ENCODE measurements around the gene MAP3K2.

The MAP3K2 gene

DNA sequence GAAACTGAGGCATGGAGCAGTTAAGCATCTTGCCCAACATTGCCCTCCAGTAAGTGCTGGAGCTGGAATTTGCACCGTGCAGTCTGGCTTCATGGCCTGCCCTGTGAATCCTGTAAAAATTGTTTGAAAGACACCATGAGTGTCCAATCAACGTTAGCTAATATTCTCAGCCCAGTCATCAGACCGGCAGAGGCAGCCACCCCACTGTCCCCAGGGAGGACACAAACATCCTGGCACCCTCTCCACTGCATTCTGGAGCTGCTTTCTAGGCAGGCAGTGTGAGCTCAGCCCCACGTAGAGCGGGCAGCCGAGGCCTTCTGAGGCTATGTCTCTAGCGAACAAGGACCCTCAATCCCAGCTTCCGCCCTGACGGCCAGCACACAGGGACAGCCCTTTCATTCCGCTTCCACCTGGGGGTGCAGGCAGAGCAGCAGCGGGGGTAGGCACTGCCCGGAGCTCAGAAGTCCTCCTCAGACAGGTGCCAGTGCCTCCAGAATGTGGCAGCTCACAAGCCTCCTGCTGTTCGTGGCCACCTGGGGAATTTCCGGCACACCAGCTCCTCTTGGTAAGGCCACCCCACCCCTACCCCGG, 31.8 kb upstream of the MAP3K2 start:
- Histone ChIP-seq H3K4me1 (ENCODE audit: insufficient read depth, low read length, poor library complexity, severe bottlenecking) (peaks cover 9% of the 10 kb centered on the region), H3K9me2 (replicated peaks; ENCODE audit: low read depth, low read length) (no peaks in the 10 kb centered on the region), H4K20me1 (ENCODE audit: insufficient read depth, low read length, poor library complexity, severe bottlenecking) (no peaks in the 10 kb centered on the region), H3K27me3 (ENCODE audit: insufficient read depth, low read length, poor library complexity, severe bottlenecking) (no peaks in the 10 kb centered on the region), H3F3A (ENCODE audit: low read depth) (no peaks in the 10 kb centered on the region), H3K4me2 (ENCODE audit: low read depth, low read length, poor library complexity, severe bottlenecking) (no peak overlapping the region), H3K4me3 (ENCODE audit: low read length, poor library complexity, severe bottlenecking) (no peak overlapping the region), H3K9ac (ENCODE audit: low read depth, low read length, poor library complexity, severe bottlenecking) (no peak overlapping the region), H3K36me3 (ENCODE audit: insufficient read depth, low read length) (no peaks in the 10 kb centered on the region), H3K79me2 (ENCODE audit: insufficient read depth, low read length) (no peaks in the 10 kb centered on the region), H2AFZ (ENCODE audit: low read length) (no peak overlapping the region), H3K9me3 (ENCODE audit: insufficient read depth, low read depth, low read length) (no peaks in the 10 kb centered on the region)
- no peak for TF ChIP-seq EZH2phosphoT487 (IDR thresholded peaks at IDR 0.05; ENCODE audit: borderline replicate concordance)
- TF ChIP-seq, protein P1, sequence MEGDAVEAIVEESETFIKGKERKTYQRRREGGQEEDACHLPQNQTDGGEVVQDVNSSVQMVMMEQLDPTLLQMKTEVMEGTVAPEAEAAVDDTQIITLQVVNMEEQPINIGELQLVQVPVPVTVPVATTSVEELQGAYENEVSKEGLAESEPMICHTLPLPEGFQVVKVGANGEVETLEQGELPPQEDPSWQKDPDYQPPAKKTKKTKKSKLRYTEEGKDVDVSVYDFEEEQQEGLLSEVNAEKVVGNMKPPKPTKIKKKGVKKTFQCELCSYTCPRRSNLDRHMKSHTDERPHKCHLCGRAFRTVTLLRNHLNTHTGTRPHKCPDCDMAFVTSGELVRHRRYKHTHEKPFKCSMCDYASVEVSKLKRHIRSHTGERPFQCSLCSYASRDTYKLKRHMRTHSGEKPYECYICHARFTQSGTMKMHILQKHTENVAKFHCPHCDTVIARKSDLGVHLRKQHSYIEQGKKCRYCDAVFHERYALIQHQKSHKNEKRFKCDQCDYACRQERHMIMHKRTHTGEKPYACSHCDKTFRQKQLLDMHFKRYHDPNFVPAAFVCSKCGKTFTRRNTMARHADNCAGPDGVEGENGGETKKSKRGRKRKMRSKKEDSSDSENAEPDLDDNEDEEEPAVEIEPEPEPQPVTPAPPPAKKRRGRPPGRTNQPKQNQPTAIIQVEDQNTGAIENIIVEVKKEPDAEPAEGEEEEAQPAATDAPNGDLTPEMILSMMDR (conservative IDR thresholded peaks at IDR 0.05; ENCODE audit: low read length) = no peak

DNA sequence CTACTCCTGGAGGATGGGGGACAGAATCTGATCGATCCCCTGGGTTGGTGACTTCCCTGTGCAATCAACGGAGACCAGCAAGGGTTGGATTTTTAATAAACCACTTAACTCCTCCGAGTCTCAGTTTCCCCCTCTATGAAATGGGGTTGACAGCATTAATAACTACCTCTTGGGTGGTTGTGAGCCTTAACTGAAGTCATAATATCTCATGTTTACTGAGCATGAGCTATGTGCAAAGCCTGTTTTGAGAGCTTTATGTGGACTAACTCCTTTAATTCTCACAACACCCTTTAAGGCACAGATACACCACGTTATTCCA, 31.3 kb upstream of the MAP3K2 start:
- no peaks in the 10 kb centered on the region for H3K27me3 ChIP-seq (ENCODE audit: insufficient read depth, low read length, poor library complexity, severe bottlenecking)

DNA sequence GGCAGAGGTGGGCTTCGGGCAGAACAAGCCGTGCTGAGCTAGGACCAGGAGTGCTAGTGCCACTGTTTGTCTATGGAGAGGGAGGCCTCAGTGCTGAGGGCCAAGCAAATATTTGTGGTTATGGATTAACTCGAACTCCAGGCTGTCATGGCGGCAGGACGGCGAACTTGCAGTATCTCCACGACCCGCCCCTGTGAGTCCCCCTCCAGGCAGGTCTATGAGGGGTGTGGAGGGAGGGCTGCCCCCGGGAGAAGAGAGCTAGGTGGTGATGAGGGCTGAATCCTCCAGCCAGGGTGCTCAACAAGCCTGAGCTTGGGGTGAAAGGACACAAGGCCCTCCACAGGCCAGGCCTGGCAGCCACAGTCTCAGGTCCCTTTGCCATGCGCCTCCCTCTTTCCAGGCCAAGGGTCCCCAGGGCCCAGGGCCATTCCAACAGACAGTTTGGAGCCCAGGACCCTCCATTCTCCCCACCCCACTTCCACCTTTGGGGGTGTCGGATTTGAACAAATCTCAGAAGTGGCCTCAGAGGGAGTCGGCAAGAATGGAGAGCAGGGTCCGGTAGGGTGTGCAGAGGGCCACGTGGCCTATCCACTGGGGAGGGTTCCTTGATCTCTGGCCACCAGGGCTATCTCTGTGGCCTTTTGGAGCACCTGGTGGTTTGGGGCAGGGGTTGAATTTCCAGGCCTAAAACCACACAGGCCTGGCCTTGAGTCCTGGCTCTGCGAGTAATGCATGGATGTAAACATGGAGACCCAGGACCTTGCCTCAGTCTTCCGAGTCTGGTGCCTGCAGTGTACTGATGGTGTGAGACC, 30.7 kb upstream of the MAP3K2 start, which contains the start of gene PROC:
PROC (plus strand) TSS at position 128 of the 812 bp plus-strand sequence. CDS start 1,516 bp downstream, outside the sequence.
- no peaks in the 10 kb centered on the region for H3K79me2 ChIP-seq (ENCODE audit: insufficient read depth, low read length)
- no peaks in the 10 kb centered on the region for H3K27me3 ChIP-seq (ENCODE audit: insufficient read depth, low read length, poor library complexity, severe bottlenecking)

More for the DNA sequence above, 31.3 kb upstream of the MAP3K2 start:
- Histone ChIP-seq H3K4me3 (ENCODE audit: low read length, poor library complexity, severe bottlenecking) (no peak overlapping the region), H3K36me3 (ENCODE audit: insufficient read depth, low read length) (no peaks in the 10 kb centered on the region), H3K9me3 (ENCODE audit: insufficient read depth, low read depth, low read length) (no peaks in the 10 kb centered on the region), H3K9ac (ENCODE audit: low read depth, low read length, poor library complexity, severe bottlenecking) (no peak overlapping the region), H3K9me2 (replicated peaks; ENCODE audit: low read depth, low read length) (no peaks in the 10 kb centered on the region), H3K4me1 (ENCODE audit: insufficient read depth, low read length, poor library complexity, severe bottlenecking) (peaks cover 9% of the 10 kb centered on the region), H3F3A (ENCODE audit: low read depth) (no peaks in the 10 kb centered on the region), H4K20me1 (ENCODE audit: insufficient read depth, low read length, poor library complexity, severe bottlenecking) (no peaks in the 10 kb centered on the region), H3K4me2 (ENCODE audit: low read depth, low read length, poor library complexity, severe bottlenecking) (no peak overlapping the region), H2AFZ (ENCODE audit: low read length) (no peak overlapping the region), H3K79me2 (ENCODE audit: insufficient read depth, low read length) (no peaks in the 10 kb centered on the region)
- TF ChIP-seq, protein P1 (conservative IDR thresholded peaks at IDR 0.05; ENCODE audit: low read length) = no peak
- no peak for TF ChIP-seq EZH2phosphoT487 (IDR thresholded peaks at IDR 0.05; ENCODE audit: borderline replicate concordance)

More for the DNA sequence above, 30.7 kb upstream of the MAP3K2 start, which contains the start of gene PROC:
- no peak within 1 kb of the TSS for H3K9ac ChIP-seq (ENCODE audit: low read depth, low read length, poor library complexity, severe bottlenecking)
- TF ChIP-seq, protein P1 (conservative IDR thresholded peaks at IDR 0.05; ENCODE audit: low read length) = no peak
- TF ChIP-seq EZH2phosphoT487 (IDR thresholded peaks at IDR 0.05; ENCODE audit: borderline replicate concordance) = no peak
- no peaks in the 10 kb centered on the region for H3K36me3 ChIP-seq (ENCODE audit: insufficient read depth, low read length)
- H3K4me1 ChIP-seq (ENCODE audit: insufficient read depth, low read length, poor library complexity, severe bottlenecking) = peaks cover 9% of the 10 kb centered on the region
- no peak within 1 kb of the TSS for H2AFZ ChIP-seq (ENCODE audit: low read length)
- H4K20me1 ChIP-seq (ENCODE audit: insufficient read depth, low read length, poor library complexity, severe bottlenecking) = no peaks in the 10 kb centered on the region
- no peak within 1 kb of the TSS for H3K4me2 ChIP-seq (ENCODE audit: low read depth, low read length, poor library complexity, severe bottlenecking)
- H3K4me3 ChIP-seq (ENCODE audit: low read length, poor library complexity, severe bottlenecking) = no peak within 1 kb of the TSS
- no peaks in the 10 kb centered on the region for H3F3A ChIP-seq (ENCODE audit: low read depth)
- H3K9me3 ChIP-seq (ENCODE audit: insufficient read depth, low read depth, low read length) = no peaks in the 10 kb centered on the region
- H3K9me2 ChIP-seq (replicated peaks; ENCODE audit: low read depth, low read length) = no peaks in the 10 kb centered on the region

Measured in Loucy (cell line).